Mesenchymal stem cell (in vitro differentiated cells and primary cell): ENCODE data around the gene CSTF3.
A peak's percentile ranks its signal among the peaks of the same experiment; 100 is the strongest.

ENCODE experiments used
- DNase-seq: peaks from one replicate; pipeline ENCODE4 v3.0.0-alpha.2; 2013
- H2AFZ ChIP-seq: one replicate; pipeline ENCODE4 v1.6.1; 2013; ENCODE audit warnings: low read depth, mild to moderate bottlenecking, control low read depth, inconsistent platforms, low read length, moderate library complexity
- H2AK5ac ChIP-seq: 2 replicates; pipeline ENCODE4 v1.6.1; 2013; ENCODE audit warnings: low read length, moderate library complexity, mild to moderate bottlenecking, inconsistent platforms; ENCODE audit not compliant: severe bottlenecking
- H2BK120ac ChIP-seq: one replicate; pipeline ENCODE4 v1.6.1; 2013; ENCODE audit warnings: low read depth, mild to moderate bottlenecking, inconsistent platforms, low read length, moderate library complexity
- H2BK12ac ChIP-seq, 2 experiments: one replicate each; pipeline ENCODE4 v1.6.1; 2013; ENCODE audit warnings: inconsistent platforms in 2 of 2, low read length in 2 of 2, mild to moderate bottlenecking in 2 of 2, moderate library complexity in 2 of 2, control low read depth in 1 of 2
- H2BK15ac ChIP-seq: one replicate; pipeline ENCODE4 v1.6.1; 2013; ENCODE audit warnings: mild to moderate bottlenecking, low read depth, inconsistent platforms; ENCODE audit not compliant: poor library complexity, severe bottlenecking
- H2BK5ac ChIP-seq: 2 replicates; pipeline ENCODE4 v1.6.1; 2013; ENCODE audit warnings: low read depth, mild to moderate bottlenecking, low read length, control low read depth, inconsistent platforms; ENCODE audit not compliant: poor library complexity, severe bottlenecking
- H3K14ac ChIP-seq, 2 experiments: one replicate each; pipeline ENCODE4 v1.6.1; 2013; ENCODE audit warnings: inconsistent platforms in 2 of 2, low read length in 2 of 2, control low read depth in 1 of 2, mild to moderate bottlenecking in 1 of 2, moderate library complexity in 1 of 2
- H3K18ac ChIP-seq, 2 experiments: one replicate each; pipeline ENCODE4 v1.6.1; 2013; ENCODE audit warnings: inconsistent platforms in 2 of 2, low read length in 2 of 2, control low read depth in 1 of 2, low read depth in 1 of 2, mild to moderate bottlenecking in 1 of 2
- H3K23ac ChIP-seq, 2 experiments: one replicate each; pipeline ENCODE4 v1.6.1; 2013; ENCODE audit warnings: inconsistent platforms in 2 of 2, low read length in 2 of 2, mild to moderate bottlenecking in 2 of 2, moderate library complexity in 2 of 2, control low read depth in 1 of 2
- H3K27ac ChIP-seq: 2 replicates; pipeline ENCODE4 v1.5.1; 2013; ENCODE audit warnings: mild to moderate bottlenecking, moderate library complexity, low read length, control low read depth, inconsistent platforms; ENCODE audit not compliant: poor library complexity, severe bottlenecking
- H3K27me3 ChIP-seq, 2 experiments: 2 replicates each; pipeline versions ENCODE4 v1.6.1 to v1.7.0; 2013; ENCODE audit warnings: low read length in 2 of 2, mild to moderate bottlenecking in 2 of 2, moderate library complexity in 2 of 2, control low read depth in 1 of 2, inconsistent platforms in 1 of 2; ENCODE audit not compliant: control insufficient read depth in 1 of 2, insufficient read depth in 1 of 2
- H3K36me3 ChIP-seq, 2 experiments: 2 replicates each; pipeline versions ENCODE4 v1.6.1 to v1.7.0; 2013; ENCODE audit warnings: low read length in 2 of 2, control low read depth in 1 of 2, inconsistent platforms in 1 of 2, low read depth in 1 of 2, mild to moderate bottlenecking in 1 of 2; ENCODE audit not compliant: insufficient read depth in 2 of 2, control insufficient read depth in 1 of 2
- H3K4ac ChIP-seq, 2 experiments: one replicate each; pipeline ENCODE4 v1.6.1; 2013; ENCODE audit warnings: inconsistent platforms in 2 of 2, low read length in 2 of 2, mild to moderate bottlenecking in 2 of 2, moderate library complexity in 2 of 2, control low read depth in 1 of 2, low read depth in 1 of 2
- H3K4me1 ChIP-seq: 2 replicates; pipeline ENCODE4 v1.6.1; 2013; ENCODE audit warnings: low read depth, low read length, control low read depth; ENCODE audit not compliant: control insufficient read depth, insufficient read depth
- H3K4me2 ChIP-seq: 2 replicates; pipeline ENCODE4 v1.6.1; 2013; ENCODE audit warnings: low read length, mild to moderate bottlenecking, inconsistent platforms; ENCODE audit not compliant: poor library complexity, severe bottlenecking
- H3K4me3 ChIP-seq, 2 experiments: 2 replicates each; pipeline versions ENCODE4 v1.5.1 to v1.7.0; 2013; ENCODE audit warnings: low read length in 2 of 2, mild to moderate bottlenecking in 2 of 2, control low read depth in 1 of 2, low read depth in 1 of 2; ENCODE audit not compliant: insufficient read depth in 1 of 2
- H3K79me1 ChIP-seq: replicated peaks from 2 replicates; pipeline ENCODE4 v1.6.1; 2013; ENCODE audit warnings: mild to moderate bottlenecking, control low read depth, low read length, inconsistent platforms; ENCODE audit not compliant: poor library complexity, severe bottlenecking
- H3K9ac ChIP-seq: 2 replicates; pipeline ENCODE4 v1.7.0; 2013; ENCODE audit warnings: mild to moderate bottlenecking, low read length, moderate library complexity
- H3K9me3 ChIP-seq: 2 replicates; pipeline ENCODE4 v1.7.0; 2013; ENCODE audit warnings: mild to moderate bottlenecking, low read length; ENCODE audit not compliant: control insufficient read depth
- H4K8ac ChIP-seq: one replicate; pipeline ENCODE4 v1.6.1; 2013; ENCODE audit warnings: inconsistent platforms, mild to moderate bottlenecking, low read length, moderate library complexity
- H4K91ac ChIP-seq: one replicate; pipeline ENCODE4 v1.6.1; 2013; ENCODE audit warnings: mild to moderate bottlenecking, low read length, inconsistent platforms
- WGBS: methylation state at CpG from one replicate; pipeline ENCODE4 v1.1.7; 2013; ENCODE audit warnings: mixed read lengths; 5-methylcytosine and 5-hydroxymethylcytosine counted together

Gene CSTF3

DNA sequence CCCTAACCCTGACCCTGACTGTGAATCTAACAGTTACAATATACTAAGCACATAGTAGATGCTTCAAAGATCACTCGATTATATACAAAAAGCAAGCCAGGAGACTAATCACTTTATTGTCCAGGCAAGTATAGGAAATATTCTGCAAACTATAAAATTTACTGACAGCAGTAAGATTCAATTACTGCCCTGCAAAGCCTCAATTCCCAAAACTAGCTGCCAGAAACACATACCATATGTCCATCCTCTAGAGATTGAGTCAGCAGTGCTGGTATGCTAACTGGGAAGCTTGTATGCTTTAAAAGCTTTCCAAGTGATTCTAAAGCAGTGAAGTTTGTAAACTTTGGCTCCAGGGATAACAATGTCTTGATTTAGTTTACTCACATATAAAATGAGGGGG, 26.1 kb downstream of the CSTF3 start:
- H2BK15ac ChIP-seq: no peak overlapping the region
- H4K91ac ChIP-seq: no peak overlapping the region
- no peak overlapping the region for H4K8ac ChIP-seq
- H2BK5ac ChIP-seq: no peak overlapping the region
- H3K27ac ChIP-seq: no peak overlapping the region
- no peak overlapping the region for H3K18ac ChIP-seq
- H3K27me3 ChIP-seq: no peaks in the 10 kb centered on the region
- H3K4ac ChIP-seq: no peak overlapping the region
- H3K9me3 ChIP-seq: no peaks in the 10 kb centered on the region
- no peaks in the 10 kb centered on the region for H3K4me1 ChIP-seq
- H3K79me1 ChIP-seq: peaks cover 7% of the 10 kb centered on the region
- H3K9ac ChIP-seq: peak overlapping the region; percentile 54
- WGBS: 25% methylated on average over 1 of the region's 1 CpG
- no peak overlapping the region for H2AFZ ChIP-seq
- peaks cover 0 to 28% of the 10 kb centered on the region in 2 experiments for H3K36me3 ChIP-seq
- peak; percentile 84 for DNase-seq
- no peak overlapping the region for H3K4me2 ChIP-seq
- no peak overlapping the region for H2AK5ac ChIP-seq
- no peak overlapping the region for H3K14ac ChIP-seq
- no peak overlapping the region for H2BK12ac ChIP-seq
- H2BK120ac ChIP-seq: no peak overlapping the region
- H3K4me3 ChIP-seq: no peak overlapping the region
- no peak overlapping the region for H3K23ac ChIP-seq

DNA sequence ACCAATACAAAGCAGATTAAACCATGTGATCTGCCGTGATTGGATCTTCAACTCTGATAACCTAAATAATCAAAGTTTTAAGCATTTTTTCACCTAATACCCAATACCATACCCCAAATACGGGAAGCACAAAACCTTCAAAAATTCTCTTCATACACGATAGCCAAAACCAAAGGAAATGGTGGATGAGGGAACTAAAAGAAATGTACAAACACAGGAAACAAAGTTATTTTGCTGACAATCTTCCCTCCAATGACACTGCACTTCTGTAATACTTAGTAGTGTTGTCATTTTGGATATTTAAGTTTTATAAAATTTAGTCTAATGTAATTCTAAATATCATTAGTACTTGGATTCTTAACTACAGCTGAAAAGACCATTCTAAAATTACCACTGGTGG, 27.0 kb downstream of the CSTF3 start:
- no peak overlapping the region for H2AFZ ChIP-seq
- H4K91ac ChIP-seq: no peak overlapping the region
- no peak overlapping the region for H2BK120ac ChIP-seq
- peaks cover 0 to 22% of the 10 kb centered on the region in 2 experiments for H3K36me3 ChIP-seq
- no peak for DNase-seq
- H2BK5ac ChIP-seq: no peak overlapping the region
- no peak overlapping the region for H3K4ac ChIP-seq
- no peak overlapping the region for H3K27ac ChIP-seq
- no peak overlapping the region for H3K18ac ChIP-seq
- no peak overlapping the region for H3K23ac ChIP-seq
- H3K9ac ChIP-seq: no peak overlapping the region
- no peak overlapping the region for H3K4me2 ChIP-seq
- no peak overlapping the region for H3K14ac ChIP-seq
- no peak overlapping the region for H4K8ac ChIP-seq
- H3K9me3 ChIP-seq: no peaks in the 10 kb centered on the region
- 100% methylated on average over 1 of the region's 3 CpGs for WGBS
- peaks cover 7% of the 10 kb centered on the region for H3K79me1 ChIP-seq
- H3K4me3 ChIP-seq: no peak overlapping the region
- H2AK5ac ChIP-seq: no peak overlapping the region
- no peak overlapping the region for H2BK15ac ChIP-seq
- H3K4me1 ChIP-seq: no peaks in the 10 kb centered on the region
- H2BK12ac ChIP-seq: no peak overlapping the region
- H3K27me3 ChIP-seq: no peaks in the 10 kb centered on the region

DNA sequence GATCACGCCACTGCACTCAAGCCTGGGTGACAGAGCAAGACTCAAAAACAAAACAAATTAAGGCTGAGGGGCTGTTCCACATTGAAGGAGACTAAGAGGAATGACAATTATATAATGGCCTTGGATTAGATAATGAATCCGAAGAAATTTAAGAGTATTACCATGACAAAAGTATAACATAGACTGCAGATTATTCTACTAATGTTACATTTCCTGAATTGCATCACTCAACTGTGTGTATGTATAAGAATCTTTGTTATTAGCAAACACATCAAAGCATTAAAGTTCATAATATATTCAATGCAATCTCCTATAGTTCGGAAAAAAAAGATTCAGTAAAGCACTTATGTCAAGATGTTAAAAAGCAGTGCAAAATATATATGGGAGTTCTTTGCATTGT, 27.5 kb downstream of the CSTF3 start:
- WGBS: 100% methylated on average over 1 of the region's 3 CpGs
- no peak overlapping the region for H3K23ac ChIP-seq
- H3K18ac ChIP-seq: no peak overlapping the region
- H3K9ac ChIP-seq: no peak overlapping the region
- no peak overlapping the region for H4K91ac ChIP-seq
- H4K8ac ChIP-seq: no peak overlapping the region
- peaks cover 0 to 16% of the 10 kb centered on the region in 2 experiments for H3K36me3 ChIP-seq
- H3K9me3 ChIP-seq: no peaks in the 10 kb centered on the region
- no peak overlapping the region for H2AK5ac ChIP-seq
- no peaks in the 10 kb centered on the region for H3K4me1 ChIP-seq
- no peaks in the 10 kb centered on the region for H3K27me3 ChIP-seq
- H3K4me2 ChIP-seq: no peak overlapping the region
- no peak overlapping the region for H2BK5ac ChIP-seq
- no peak overlapping the region for H2BK12ac ChIP-seq
- H3K14ac ChIP-seq: no peak overlapping the region
- H3K27ac ChIP-seq: no peak overlapping the region
- no peak overlapping the region for H2BK120ac ChIP-seq
- no peak overlapping the region for H2AFZ ChIP-seq
- H3K4me3 ChIP-seq: no peak overlapping the region
- peaks cover 11% of the 10 kb centered on the region for H3K79me1 ChIP-seq
- no peak overlapping the region for H2BK15ac ChIP-seq
- no peak for DNase-seq
- no peak overlapping the region for H3K4ac ChIP-seq

DNA sequence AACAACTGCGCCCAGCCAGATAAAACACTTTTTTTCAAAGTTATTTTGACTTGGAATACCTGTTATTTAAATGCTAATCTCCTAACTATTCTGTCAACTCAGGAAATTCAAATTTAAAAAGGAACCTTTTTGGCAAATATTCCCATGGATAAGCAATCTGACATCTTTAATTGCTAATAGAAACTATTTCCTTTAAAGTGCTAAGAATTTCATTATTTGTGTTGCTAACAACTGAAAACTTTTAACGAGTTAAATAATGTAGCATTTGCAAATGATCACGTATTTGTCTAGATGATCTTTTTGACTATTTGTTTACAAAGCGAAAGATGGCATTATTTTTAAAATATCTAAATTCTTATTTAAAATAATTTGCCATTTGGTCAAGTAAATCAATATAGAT, 28.8 kb downstream of the CSTF3 start:
- Histone ChIP-seq H3K4ac (no peak overlapping the region), H2BK15ac (no peak overlapping the region), H3K4me2 (no peak overlapping the region), H4K91ac (no peak overlapping the region), H2BK5ac (no peak overlapping the region), H3K9me3 (no peaks in the 10 kb centered on the region), H3K9ac (no peak overlapping the region), H3K14ac (no peak overlapping the region), H4K8ac (no peak overlapping the region), H2AK5ac (no peak overlapping the region), H2AFZ (no peak overlapping the region), H3K79me1 (peaks cover 12% of the 10 kb centered on the region), H3K27me3 (no peaks in the 10 kb centered on the region), H3K36me3 (peaks cover 0 to 10% of the 10 kb centered on the region in 2 experiments), H3K18ac (no peak overlapping the region), H3K4me3 (no peak overlapping the region), H3K23ac (no peak overlapping the region), H3K27ac (no peak overlapping the region), H2BK120ac (no peak overlapping the region), H3K4me1 (no peaks in the 10 kb centered on the region), H2BK12ac (no peak overlapping the region)
- DNase-seq: no peak
- no CpG with 5 or more reads among the region's 4 CpGs for WGBS
